GM18909 (cell line): ENCODE results near the gene MCM3AP.
A peak's percentile ranks its signal among the peaks of the same experiment; 100 is the strongest.

Experiments
- ATAC-seq: cut with Tn5 transposase; IDR thresholded peaks from one replicate; pipeline ENCODE4 v1.9.1; 2021; ENCODE audit warnings: mild to moderate bottlenecking; ENCODE audit not compliant: unreplicated experiment, poor library complexity

Gene MCM3AP

GRCh38 chr21:46284077-46284644, 1.2 kb downstream of the MCM3AP start:
- ATAC-seq, result no peak

- no peak for ATAC-seq
Observed at GRCh38 chr21:46274797-46275390, 10.5 kb downstream of the MCM3AP start.

GRCh38 chr21:46273341-46273740, 12.1 kb downstream of the MCM3AP start:
- ATAC-seq, result no peak

GRCh38 chr21:46269466-46269865, 15.9 kb downstream of the MCM3AP start:
- no peak for ATAC-seq

GRCh38 chr21:46268371-46268770, 17.0 kb downstream of the MCM3AP start:
- ATAC-seq, result no peak

GRCh38 chr21:46266946-46267345, 18.5 kb downstream of the MCM3AP start:
- no peak for ATAC-seq

GRCh38 chr21:46265736-46266525, 19.5 kb downstream of the MCM3AP start:
- ATAC-seq, result no peak

- no peak for ATAC-seq
Observed at GRCh38 chr21:46264690-46265144, 20.7 kb downstream of the MCM3AP start.

GRCh38 chr21:46264046-46264689, 21.2 kb downstream of the MCM3AP start:
- ATAC-seq, result no peak

GRCh38 chr21:46256501-46256994, 28.9 kb downstream of the MCM3AP start:
- no peak for ATAC-seq

- no peak for ATAC-seq
Observed at GRCh38 chr21:46255758-46256337, 29.6 kb downstream of the MCM3AP start.

- ATAC-seq, result no peak
Observed at GRCh38 chr21:46255166-46255565, 30.2 kb downstream of the MCM3AP start.

- ATAC-seq, result peak; percentile 48
Observed at GRCh38 chr21:46254208-46254975, 31.0 kb downstream of the MCM3AP start.

- peak; percentile 63 for ATAC-seq
Observed at GRCh38 chr21:46253610-46254124, 31.7 kb downstream of the MCM3AP start.

- no peak for ATAC-seq
Observed at GRCh38 chr21:46252840-46253239, 32.6 kb downstream of the MCM3AP start.

GRCh38 chr21:46250146-46250725, 35.2 kb downstream of the MCM3AP start:
- ATAC-seq, result no peak

GRCh38 chr21:46248827-46249226, 36.6 kb downstream of the MCM3AP start:
- no peak for ATAC-seq

GRCh38 chr21:46248422-46248782, 37.0 kb downstream of the MCM3AP start:
- ATAC-seq, result no peak

GRCh38 chr21:46247699-46248421, 37.6 kb downstream of the MCM3AP start:
- ATAC-seq, result no peak
